ENCODE measurements around the gene CDYL.

CDYL gene

GRCh38 chr6:4964675-4965561 is 188.7 kb downstream of the CDYL start:
- DNase-seq (ENCODE audit: low read depth in 2 of 2), result no peak

- no peak for DNase-seq (ENCODE audit: low read depth in 2 of 2)
These were observed 189.6 kb downstream of the CDYL start for GRCh38 chr6:4965562-4966389.

- DNase-seq (ENCODE audit: low read depth in 2 of 2), result no peak
These were observed 191.3 kb downstream of the CDYL start for GRCh38 chr6:4967301-4968030.

GRCh38 chr6:4969609-4970285 is 193.5 kb downstream of the CDYL start:
- DNase-seq (ENCODE audit: low read depth in 2 of 2), result no peak

GRCh38 chr6:4970739-4971395 is 194.7 kb downstream of the CDYL start:
- DNase-seq (ENCODE audit: low read depth in 2 of 2), result no peak

GRCh38 chr6:4971851-4972250 is 195.6 kb downstream of the CDYL start:
- DNase-seq (ENCODE audit: low read depth in 2 of 2), result no peak

- no peak for DNase-seq (ENCODE audit: low read depth in 2 of 2)
These were observed 196.2 kb downstream of the CDYL start for GRCh38 chr6:4972438-4972837.

- no peak for DNase-seq (ENCODE audit: low read depth in 2 of 2)
These were observed 197.2 kb downstream of the CDYL start for GRCh38 chr6:4973415-4973814.

GRCh38 chr6:4973982-4974745 is 198.0 kb downstream of the CDYL start:
- DNase-seq (ENCODE audit: low read depth in 2 of 2), result no peak

- no peak for DNase-seq (ENCODE audit: low read depth in 2 of 2)
These were observed 198.8 kb downstream of the CDYL start for GRCh38 chr6:4974962-4975361.

GRCh38 chr6:4975506-4975905 is 199.3 kb downstream of the CDYL start:
- no peak for DNase-seq (ENCODE audit: low read depth in 2 of 2)

GRCh38 chr6:4977468-4977867 is 201.3 kb downstream of the CDYL start:
- no peak for DNase-seq (ENCODE audit: low read depth in 2 of 2)

- no peak for DNase-seq (ENCODE audit: low read depth in 2 of 2)
These were observed 203.2 kb downstream of the CDYL start for GRCh38 chr6:4979426-4979825.

GRCh38 chr6:4981761-4982160 is 205.6 kb downstream of the CDYL start:
- DNase-seq (ENCODE audit: low read depth in 2 of 2), result no peak

- no peak for DNase-seq (ENCODE audit: low read depth in 2 of 2)
These were observed 207.1 kb downstream of the CDYL start for GRCh38 chr6:4983322-4983721.

- DNase-seq (ENCODE audit: low read depth in 2 of 2), result no peak
These were observed 210.8 kb downstream of the CDYL start for GRCh38 chr6:4986999-4987398.

- DNase-seq (ENCODE audit: low read depth in 2 of 2), result no peak
These were observed 211.2 kb downstream of the CDYL start for GRCh38 chr6:4987432-4987831.

- DNase-seq (ENCODE audit: low read depth in 2 of 2), result no peak
These were observed 218.5 kb downstream of the CDYL start for GRCh38 chr6:4994741-4995140.

- DNase-seq (ENCODE audit: low read depth in 2 of 2), result no peak
These were observed 221.7 kb downstream of the CDYL start for GRCh38 chr6:4997862-4998261.

GRCh38 chr6:4999586-4999985 is 223.4 kb downstream of the CDYL start:
- no peak for DNase-seq (ENCODE audit: low read depth in 2 of 2)
